Measurements from ENCODE around the gene FAM168A.

Gene FAM168A

GRCh38 chr11:73453562-73453961, 144.3 kb downstream of the FAM168A start:
- Histone ChIP-seq H4K20me1 (ENCODE audit: low read depth, low read length) (no peaks in the 10 kb centered on the region), H3F3A (ENCODE audit: insufficient read depth) (no peaks in the 10 kb centered on the region), H3K79me2 (ENCODE audit: insufficient read depth, low read length) (no peaks in the 10 kb centered on the region), H3K4me2 (ENCODE audit: low read depth, low read length, poor library complexity, severe bottlenecking) (no peak overlapping the region), H3K9me3 (ENCODE audit: insufficient read depth, low read length) (no peaks in the 10 kb centered on the region), H2AFZ (ENCODE audit: low read depth, low read length, severe bottlenecking) (no peak overlapping the region), H3K27me3 (ENCODE audit: low read length) (no peaks in the 10 kb centered on the region), H3K9me2 (replicated peaks; ENCODE audit: insufficient read depth, low read length) (no peaks in the 10 kb centered on the region), H3K9ac (ENCODE audit: low read length) (no peak overlapping the region), H3K36me3 (ENCODE audit: low read length) (no peaks in the 10 kb centered on the region), H3K4me3 (ENCODE audit: insufficient read depth, low read length, poor library complexity, severe bottlenecking) (no peak overlapping the region), H3K27ac (ENCODE audit: low read depth, low read length) (no peak overlapping the region)
- TF ChIP-seq EZH2phosphoT487 (conservative IDR thresholded peaks at IDR 0.05; ENCODE audit: low read length) (no peak), CTCF (IDR thresholded peaks at IDR 0.05; ENCODE audit: insufficient read depth, low read length, poor library complexity, severe bottlenecking) (no peak)

- Histone ChIP-seq H3K27me3 (ENCODE audit: low read length) (no peaks in the 10 kb centered on the region), H2AFZ (ENCODE audit: low read depth, low read length, severe bottlenecking) (no peak overlapping the region), H3F3A (ENCODE audit: insufficient read depth) (no peaks in the 10 kb centered on the region), H3K36me3 (ENCODE audit: low read length) (no peaks in the 10 kb centered on the region), H4K20me1 (ENCODE audit: low read depth, low read length) (no peaks in the 10 kb centered on the region), H3K79me2 (ENCODE audit: insufficient read depth, low read length) (no peaks in the 10 kb centered on the region), H3K4me3 (ENCODE audit: insufficient read depth, low read length, poor library complexity, severe bottlenecking) (no peak overlapping the region), H3K27ac (ENCODE audit: low read depth, low read length) (no peak overlapping the region), H3K9me3 (ENCODE audit: insufficient read depth, low read length) (no peaks in the 10 kb centered on the region), H3K4me2 (ENCODE audit: low read depth, low read length, poor library complexity, severe bottlenecking) (no peak overlapping the region), H3K9me2 (replicated peaks; ENCODE audit: insufficient read depth, low read length) (no peaks in the 10 kb centered on the region), H3K9ac (ENCODE audit: low read length) (no peak overlapping the region)
- no peak for TF ChIP-seq CTCF (IDR thresholded peaks at IDR 0.05; ENCODE audit: insufficient read depth, low read length, poor library complexity, severe bottlenecking)
- TF ChIP-seq EZH2phosphoT487 (conservative IDR thresholded peaks at IDR 0.05; ENCODE audit: low read length): no peak
These were observed 145.2 kb downstream of the FAM168A start for GRCh38 chr11:73452726-73453125.

GRCh38 chr11:73451896-73452295, 146.0 kb downstream of the FAM168A start:
- Histone ChIP-seq H3K9me3 (ENCODE audit: insufficient read depth, low read length) (no peaks in the 10 kb centered on the region), H3K79me2 (ENCODE audit: insufficient read depth, low read length) (no peaks in the 10 kb centered on the region), H3K4me3 (ENCODE audit: insufficient read depth, low read length, poor library complexity, severe bottlenecking) (no peak overlapping the region), H3K9me2 (replicated peaks; ENCODE audit: insufficient read depth, low read length) (no peaks in the 10 kb centered on the region), H4K20me1 (ENCODE audit: low read depth, low read length) (no peaks in the 10 kb centered on the region), H2AFZ (ENCODE audit: low read depth, low read length, severe bottlenecking) (no peak overlapping the region), H3K27ac (ENCODE audit: low read depth, low read length) (no peak overlapping the region), H3K9ac (ENCODE audit: low read length) (no peak overlapping the region), H3K27me3 (ENCODE audit: low read length) (no peaks in the 10 kb centered on the region), H3F3A (ENCODE audit: insufficient read depth) (no peaks in the 10 kb centered on the region), H3K4me2 (ENCODE audit: low read depth, low read length, poor library complexity, severe bottlenecking) (no peak overlapping the region), H3K36me3 (ENCODE audit: low read length) (no peaks in the 10 kb centered on the region)
- TF ChIP-seq EZH2phosphoT487 (conservative IDR thresholded peaks at IDR 0.05; ENCODE audit: low read length) (no peak), CTCF (IDR thresholded peaks at IDR 0.05; ENCODE audit: insufficient read depth, low read length, poor library complexity, severe bottlenecking) (no peak)
